AG10803 (cell line): ENCODE data around the gene SMIM29.

Source experiments
- DNase-seq: peaks from one replicate; pipeline ENCODE4 v3.0.0; 2010; ENCODE audit warnings: low read depth
- H3K4me3 ChIP-seq: 2 replicates; pipeline ENCODE4 v1.5.1; 2011; ENCODE audit warnings: mild to moderate bottlenecking, low read length, control low read depth
- CTCF ChIP-seq: conservative IDR thresholded peaks from 2 replicates; pipeline ENCODE4 v1.5.1; 2011; ENCODE audit warnings: mild to moderate bottlenecking, low read length, control low read depth, inconsistent platforms

SMIM29 gene

GRCh38 chr6:34213772-34214171 is 35.0 kb downstream of the SMIM29 start:
- H3K4me3 ChIP-seq = no peak overlapping the region
- TF ChIP-seq CTCF = no peak

GRCh38 chr6:34207695-34208443 is 40.9 kb downstream of the SMIM29 start:
- no peak for DNase-seq
- H3K4me3 ChIP-seq = no peak overlapping the region
- no peak for TF ChIP-seq CTCF

More at GRCh38 chr6:34213772-34214171, 35.0 kb downstream of the SMIM29 start:
- no peak for DNase-seq

GRCh38 chr6:34206726-34207125 is 42.1 kb downstream of the SMIM29 start:
- H3K4me3 ChIP-seq = no peak overlapping the region
- DNase-seq = no peak
- no peak for TF ChIP-seq CTCF

GRCh38 chr6:34205916-34206315 is 42.9 kb downstream of the SMIM29 start:
- no peak for TF ChIP-seq CTCF
- DNase-seq = no peak
- H3K4me3 ChIP-seq = no peak overlapping the region

- TF ChIP-seq CTCF = no peak
- no peak overlapping the region for H3K4me3 ChIP-seq
- DNase-seq = no peak
Measured at GRCh38 chr6:34205466-34205865, 43.3 kb downstream of the SMIM29 start.

GRCh38 chr6:34204693-34205092 is 44.1 kb downstream of the SMIM29 start:
- H3K4me3 ChIP-seq = no peak overlapping the region
- no peak for TF ChIP-seq CTCF
- DNase-seq = no peak
